IMR-90 (cell line): ENCODE data around the gene TMC4. TPM values are rescaled to one million over a fixed set of nuclear protein-coding genes. Genes with fewer than 3 reads are reported as not detected.

Source experiments
- ATAC-seq: fragments of 200-7000 bp; cut with Tn5 transposase; 2 replicates; pipeline ENCODE4 v1.9.1; 2020; ENCODE audit warnings: low read depth, mild to moderate bottlenecking, moderate library complexity
- BruUV-seq: library from RNA; stranded (reverse); fragments of 400-500 nt; replicated peaks from 2 replicates; lab custom pipeline; 2021; lab: Mats Ljungman, UMichigan
- CTCF ChIA-PET: fragments of 300-600 bp; formaldehyde crosslinking; extraction: SDS; loops from one replicate; lab custom pipeline; 2021; ENCODE audit warnings: antibody characterized with exemption; lab: Yijun Ruan, JAX
- POLR2A ChIA-PET: fragments of 300-600 bp; sonication (Branson Sonifier 250); formaldehyde crosslinking; loops from one replicate; lab custom pipeline; 2022; ENCODE audit warnings: antibody characterized with exemption; ENCODE audit not compliant: unreplicated experiment; lab: Charles Lee
- DNase-seq: peaks from one replicate; pipeline ENCODE4 v3.0.0; 2013
- H2AFZ ChIP-seq: replicated peaks from 2 replicates; pipeline ENCODE3; 2013; ENCODE audit warnings: low read length, mild to moderate bottlenecking; ENCODE audit not compliant: poor library complexity
- H2AK5ac ChIP-seq: 2 replicates; pipeline ENCODE4 v1.6.1; 2013; ENCODE audit warnings: low read depth, low read length, inconsistent platforms
- H2AK9ac ChIP-seq: replicated peaks from 2 replicates; pipeline ENCODE3; 2013; ENCODE audit warnings: mild to moderate bottlenecking, low read depth, low read length, moderate library complexity; ENCODE audit not compliant: poor library complexity
- H2BK120ac ChIP-seq: 2 replicates; pipeline ENCODE4 v1.6.1; 2013; ENCODE audit warnings: low read depth, low read length, inconsistent platforms
- H2BK15ac ChIP-seq: 3 replicates; pipeline ENCODE4 v1.6.1; 2013; ENCODE audit warnings: low read depth, low read length, inconsistent platforms
- H2BK20ac ChIP-seq: 2 replicates; pipeline ENCODE4 v1.6.1; 2013; ENCODE audit warnings: low read depth, mild to moderate bottlenecking, inconsistent platforms, low read length, moderate library complexity
- H2BK5ac ChIP-seq: 2 replicates; pipeline ENCODE4 v1.6.1; 2013; ENCODE audit warnings: mild to moderate bottlenecking, low read depth, low read length, inconsistent platforms; ENCODE audit not compliant: poor library complexity, severe bottlenecking
- H3K14ac ChIP-seq: replicated peaks from 2 replicates; pipeline ENCODE4 v1.6.1; 2013; ENCODE audit warnings: low read depth, low read length, inconsistent platforms
- H3K18ac ChIP-seq: 2 replicates; pipeline ENCODE4 v1.6.1; 2013; ENCODE audit warnings: low read depth, low read length, control low read depth
- H3K23ac ChIP-seq: 2 replicates; pipeline ENCODE4 v1.6.1; 2013; ENCODE audit warnings: low read depth, low read length, inconsistent platforms
- H3K27ac ChIP-seq: 2 replicates; pipeline ENCODE4 v1.5.1; 2013; ENCODE audit warnings: mild to moderate bottlenecking, control low read depth, low read length; ENCODE audit not compliant: insufficient read depth
- H3K27me3 ChIP-seq: 2 replicates; pipeline ENCODE4 v1.6.1; 2013; ENCODE audit warnings: low read length; ENCODE audit not compliant: control insufficient read depth, insufficient read depth
- H3K36me3 ChIP-seq: 2 replicates; pipeline ENCODE4 v1.6.1; 2013; ENCODE audit warnings: low read length, mixed read lengths; ENCODE audit not compliant: control insufficient read depth, insufficient read depth
- H3K4ac ChIP-seq: 2 replicates; pipeline ENCODE4 v1.6.1; 2013; ENCODE audit warnings: low read depth, low read length, inconsistent platforms
- H3K4me1 ChIP-seq: 2 replicates; pipeline ENCODE4 v1.6.1; 2013; ENCODE audit warnings: low read length, mixed read lengths; ENCODE audit not compliant: control insufficient read depth, insufficient read depth
- H3K4me2 ChIP-seq: 2 replicates; pipeline ENCODE4 v1.6.1; 2013; ENCODE audit warnings: low read depth, mild to moderate bottlenecking, control low read depth, low read length, moderate library complexity
- H3K4me3 ChIP-seq: 2 replicates; pipeline ENCODE4 v1.5.1; 2013; ENCODE audit warnings: low read depth, mild to moderate bottlenecking, control low read depth, low read length, moderate library complexity; ENCODE audit not compliant: insufficient read depth
- H3K56ac ChIP-seq: 2 replicates; pipeline ENCODE4 v1.6.1; 2013; ENCODE audit warnings: low read length, inconsistent platforms; ENCODE audit not compliant: insufficient read depth; ENCODE audit errors: extremely low read depth
- H3K79me1 ChIP-seq, 2 experiments: 2 replicates each; pipeline ENCODE4 v1.6.1; 2013; ENCODE audit warnings: low read length in 2 of 2, inconsistent platforms in 1 of 2, low read depth in 1 of 2
- H3K9ac ChIP-seq: 2 replicates; pipeline ENCODE4 v1.6.1; 2013; ENCODE audit warnings: low read depth, low read length, control low read depth
- H3K9me1 ChIP-seq: 2 replicates; pipeline ENCODE4 v1.6.1; 2013; ENCODE audit warnings: low read length, inconsistent platforms; ENCODE audit not compliant: insufficient read depth
- H3K9me3 ChIP-seq: 2 replicates; pipeline ENCODE4 v1.6.1; 2013; ENCODE audit warnings: low read length; ENCODE audit not compliant: control insufficient read depth, insufficient read depth
- H4K20me1 ChIP-seq: 2 replicates; pipeline ENCODE4 v1.6.1; 2013; ENCODE audit warnings: low read length, inconsistent platforms; ENCODE audit not compliant: insufficient read depth
- H4K5ac ChIP-seq: 2 replicates; pipeline ENCODE4 v1.6.1; 2013; ENCODE audit warnings: mild to moderate bottlenecking, low read depth, low read length, control low read depth
- H4K8ac ChIP-seq, 2 experiments: 2 replicates each; pipeline ENCODE4 v1.6.1; 2013; ENCODE audit warnings: low read depth in 2 of 2, low read length in 2 of 2, control low read depth in 1 of 2, inconsistent platforms in 1 of 2
- H4K91ac ChIP-seq: 2 replicates; pipeline ENCODE4 v1.6.1; 2013; ENCODE audit warnings: low read depth, low read length, inconsistent platforms; ENCODE audit not compliant: insufficient read depth
- BHLHE40 ChIP-seq: fragments of 150-350 bp; IDR thresholded peaks from 2 replicates; pipeline ENCODE4 v1.6.1; 2016; ENCODE audit warnings: mild to moderate bottlenecking, low read depth, low read length
- CEBPB ChIP-seq: IDR thresholded peaks from 2 replicates; pipeline ENCODE4 v1.6.1; 2012; ENCODE audit warnings: low read depth, low read length, improper control_type of control experiment
- FOS ChIP-seq: fragments of 150-350 bp; IDR thresholded peaks from 2 replicates; pipeline ENCODE4 v1.6.1; 2016; ENCODE audit warnings: low read depth, low read length
- MAFK ChIP-seq: IDR thresholded peaks from 2 replicates; pipeline ENCODE4 v1.6.1; 2012; ENCODE audit warnings: low read depth, low read length, improper control_type of control experiment
- MXI1 ChIP-seq: IDR thresholded peaks from 2 replicates; pipeline ENCODE4 v1.6.1; 2012; ENCODE audit warnings: low read depth, mild to moderate bottlenecking, low read length, moderate library complexity, borderline replicate concordance
- POLR2A ChIP-seq: IDR thresholded peaks from 2 replicates; pipeline ENCODE4 v1.6.1; 2012; ENCODE audit warnings: mild to moderate bottlenecking, low read depth, low read length
- RAD21 ChIP-seq: IDR thresholded peaks from 2 replicates; pipeline ENCODE4 v1.6.1; 2012; ENCODE audit warnings: low read length, improper control_type of control experiment
- RCOR1 ChIP-seq: IDR thresholded peaks from 2 replicates; pipeline ENCODE4 v1.6.1; 2012; ENCODE audit warnings: mild to moderate bottlenecking, low read length, improper control_type of control experiment; ENCODE audit not compliant: insufficient replicate concordance
- RFX5 ChIP-seq: IDR thresholded peaks from 2 replicates; pipeline ENCODE4 v1.8.0; 2012; ENCODE audit warnings: low read depth, mild to moderate bottlenecking, low read length, moderate library complexity
- WGBS, 2 experiments: methylation state at CpG; one replicate each; pipeline versions ENCODE4 v1.1.5 to v1.1.7; 2013; ENCODE audit warnings: missing lambda C conversion rate in 2 of 2; ENCODE audit not compliant: insufficient read length in 1 of 2; ENCODE audit errors: extremely low coverage in 2 of 2; 5-methylcytosine and 5-hydroxymethylcytosine counted together
- dilution Hi-C: fragments of 300-500 bp; cut with HindIII; formaldehyde crosslinking; loops from one replicate; pipeline ENCODE4 v1.14.3; 2018; ENCODE audit warnings: low sequenced_read_pairs; ENCODE audit not compliant: unreplicated experiment
- in situ Hi-C: fragments of 300-500 bp; cut with MboI; formaldehyde crosslinking; loops from 3 replicates; pipeline ENCODE4 v1.14.3; 2019; ENCODE audit warnings: low sequenced_read_pairs, inconsistent platforms, mixed read lengths
- intact Hi-C: fragments of 100-400 bp; cut with micrococcal nuclease; formaldehyde crosslinking; loops from 2 replicates; pipeline ENCODE4 v1.10.0; 2022
- polyA plus RNA-seq, 3 experiments: library from polyadenylated mRNA; depleted of rRNA; stranded (reverse); fragments of >200 nt; gene quantifications; 2 replicates each; pipeline ENCODE4 v1.2.3, GENCODE V29; 2012; ENCODE audit warnings: low replicate concordance in 1 of 3
- total RNA-seq: library from RNA; depleted of rRNA; stranded (reverse); fragments of >200 nt; gene quantifications from 2 replicates; pipeline ENCODE4 v1.2.3, GENCODE V29; 2012
- TF ChIP-seq, protein P1 (sequence below): fragments of 150-350 bp; IDR thresholded peaks from 2 replicates; pipeline ENCODE4 v1.6.1; 2016; ENCODE audit warnings: low read depth, mild to moderate bottlenecking, low read length, moderate library complexity, borderline replicate concordance
- TF ChIP-seq, protein P2 (sequence below): fragments of 150-350 bp; IDR thresholded peaks from 2 replicates; pipeline ENCODE4 v1.6.1; 2017; ENCODE audit warnings: mild to moderate bottlenecking, antibody characterized with exemption, low read length, low read depth
- TF ChIP-seq, protein P3 (sequence below): conservative IDR thresholded peaks from 2 replicates; pipeline ENCODE4 v1.5.1; 2012; ENCODE audit warnings: mild to moderate bottlenecking, low read depth, low read length, improper control_type of control experiment

Gene TMC4
- total and polyA plus RNA-seq, 2 of the 4 experiments (the other 2 are of a cell fraction): 0.72 to 1.1 TPM

DNA sequence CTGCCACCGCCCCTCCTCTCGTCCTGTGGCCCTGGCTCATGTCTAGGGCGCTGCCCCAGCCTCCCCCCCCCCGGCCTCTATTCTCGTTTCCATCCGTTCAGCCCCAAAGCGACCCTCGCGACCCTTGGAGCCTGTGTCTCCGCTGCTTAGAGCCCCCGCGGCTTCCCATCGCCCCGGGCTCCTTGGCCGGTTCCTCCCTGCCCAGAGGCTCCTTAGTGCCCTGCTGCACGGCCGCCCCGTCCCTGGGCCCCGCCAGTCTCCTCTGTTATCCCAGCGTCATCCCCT is 44.6 kb downstream of the TMC4 start:
- no peak overlapping the region for H2BK5ac ChIP-seq
- WGBS, 2 experiments: 95% methylated on average over 11 of the region's 20 CpGs; no CpG with 5 or more reads in 1 of the 2 experiments
- POLR2A ChIA-PET: no interaction called here
- DNase-seq: no peak
- no peak overlapping the region for H2AK9ac ChIP-seq
- H2AFZ ChIP-seq: no peak overlapping the region
- H3K9me1 ChIP-seq: no peaks in the 10 kb centered on the region
- H3K9ac ChIP-seq: no peak overlapping the region
- no peak overlapping the region for H3K14ac ChIP-seq
- H2BK120ac ChIP-seq: no peak overlapping the region
- H3K9me3 ChIP-seq: no peaks in the 10 kb centered on the region
- no peak overlapping the region for H3K56ac ChIP-seq
- H3K18ac ChIP-seq: no peak overlapping the region
- TF ChIP-seq FOS (no peak), CEBPB (no peak), MAFK (no peak), RCOR1 (no peak), MXI1 (no peak), RFX5 (no peak), POLR2A (no peak), BHLHE40 (no peak), RAD21 (no peak)
- TF ChIP-seq, protein P1, sequence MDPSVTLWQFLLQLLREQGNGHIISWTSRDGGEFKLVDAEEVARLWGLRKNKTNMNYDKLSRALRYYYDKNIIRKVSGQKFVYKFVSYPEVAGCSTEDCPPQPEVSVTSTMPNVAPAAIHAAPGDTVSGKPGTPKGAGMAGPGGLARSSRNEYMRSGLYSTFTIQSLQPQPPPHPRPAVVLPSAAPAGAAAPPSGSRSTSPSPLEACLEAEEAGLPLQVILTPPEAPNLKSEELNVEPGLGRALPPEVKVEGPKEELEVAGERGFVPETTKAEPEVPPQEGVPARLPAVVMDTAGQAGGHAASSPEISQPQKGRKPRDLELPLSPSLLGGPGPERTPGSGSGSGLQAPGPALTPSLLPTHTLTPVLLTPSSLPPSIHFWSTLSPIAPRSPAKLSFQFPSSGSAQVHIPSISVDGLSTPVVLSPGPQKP: no peak
- TF ChIP-seq, protein P2, sequence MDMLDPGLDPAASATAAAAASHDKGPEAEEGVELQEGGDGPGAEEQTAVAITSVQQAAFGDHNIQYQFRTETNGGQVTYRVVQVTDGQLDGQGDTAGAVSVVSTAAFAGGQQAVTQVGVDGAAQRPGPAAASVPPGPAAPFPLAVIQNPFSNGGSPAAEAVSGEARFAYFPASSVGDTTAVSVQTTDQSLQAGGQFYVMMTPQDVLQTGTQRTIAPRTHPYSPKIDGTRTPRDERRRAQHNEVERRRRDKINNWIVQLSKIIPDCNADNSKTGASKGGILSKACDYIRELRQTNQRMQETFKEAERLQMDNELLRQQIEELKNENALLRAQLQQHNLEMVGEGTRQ: no peak
- TF ChIP-seq, protein P3, sequence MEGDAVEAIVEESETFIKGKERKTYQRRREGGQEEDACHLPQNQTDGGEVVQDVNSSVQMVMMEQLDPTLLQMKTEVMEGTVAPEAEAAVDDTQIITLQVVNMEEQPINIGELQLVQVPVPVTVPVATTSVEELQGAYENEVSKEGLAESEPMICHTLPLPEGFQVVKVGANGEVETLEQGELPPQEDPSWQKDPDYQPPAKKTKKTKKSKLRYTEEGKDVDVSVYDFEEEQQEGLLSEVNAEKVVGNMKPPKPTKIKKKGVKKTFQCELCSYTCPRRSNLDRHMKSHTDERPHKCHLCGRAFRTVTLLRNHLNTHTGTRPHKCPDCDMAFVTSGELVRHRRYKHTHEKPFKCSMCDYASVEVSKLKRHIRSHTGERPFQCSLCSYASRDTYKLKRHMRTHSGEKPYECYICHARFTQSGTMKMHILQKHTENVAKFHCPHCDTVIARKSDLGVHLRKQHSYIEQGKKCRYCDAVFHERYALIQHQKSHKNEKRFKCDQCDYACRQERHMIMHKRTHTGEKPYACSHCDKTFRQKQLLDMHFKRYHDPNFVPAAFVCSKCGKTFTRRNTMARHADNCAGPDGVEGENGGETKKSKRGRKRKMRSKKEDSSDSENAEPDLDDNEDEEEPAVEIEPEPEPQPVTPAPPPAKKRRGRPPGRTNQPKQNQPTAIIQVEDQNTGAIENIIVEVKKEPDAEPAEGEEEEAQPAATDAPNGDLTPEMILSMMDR: no peak
- H2BK15ac ChIP-seq: no peak overlapping the region
- peaks cover 62% of the 10 kb centered on the region for H3K36me3 ChIP-seq
- no TSS peak for BruUV-seq
- H4K5ac ChIP-seq: no peak overlapping the region
- no peak for ATAC-seq
- no peaks in the 10 kb centered on the region for H3K79me1 ChIP-seq
- no peak overlapping the region for H3K27ac ChIP-seq
- no peak overlapping the region for H3K23ac ChIP-seq
- H3K27me3 ChIP-seq: no peaks in the 10 kb centered on the region
- H2BK20ac ChIP-seq: no peak overlapping the region
- CTCF ChIA-PET: no interaction called here
- H2AK5ac ChIP-seq: no peak overlapping the region
- no peak overlapping the region for H4K8ac ChIP-seq
- no peaks in the 10 kb centered on the region for H3K4me1 ChIP-seq
- no peak overlapping the region for H3K4me3 ChIP-seq
- H3K4me2 ChIP-seq: no peak overlapping the region
- intact Hi-C loops (no loop called here), dilution Hi-C loops (no loop called here), in situ Hi-C loops (loop anchor here (25.0 kb wide), 1 partner anchor 1534 kb away; the partner anchor contains the start of gene U2AF2)
- no peak overlapping the region for H4K91ac ChIP-seq
- no peak overlapping the region for H3K4ac ChIP-seq
- no peaks in the 10 kb centered on the region for H4K20me1 ChIP-seq
